Mesothelial cell of epicardium (in vitro differentiated cells): ENCODE data around the gene ZBTB40. TPM values are rescaled to one million over a fixed set of nuclear protein-coding genes. Genes with fewer than 3 reads are reported as not detected.

Experiments
- DNase-seq, 2 experiments: peaks; one replicate each; pipeline ENCODE4 v3.0.0; 2021; ENCODE audit warnings: low spot score in 2 of 2; ENCODE audit not compliant: unreplicated experiment in 2 of 2
- H3K27ac Mint-ChIP-seq: 2 replicates; pipeline ENCODE4 v1.8.0; 2021; ENCODE audit warnings: mixed read lengths
- H3K27me3 Mint-ChIP-seq: 2 replicates; pipeline ENCODE4 v1.8.0; 2021; ENCODE audit warnings: low read depth, mixed read lengths
- H3K36me3 Mint-ChIP-seq: 2 replicates; pipeline ENCODE4 v1.8.0; 2021; ENCODE audit warnings: mixed read lengths
- H3K4me1 Mint-ChIP-seq: 2 replicates; pipeline ENCODE4 v1.8.0; 2021; ENCODE audit warnings: mixed read lengths
- H3K4me3 Mint-ChIP-seq: 2 replicates; pipeline ENCODE4 v1.8.0; 2021; ENCODE audit warnings: mild to moderate bottlenecking, moderate library complexity, mixed read lengths
- H3K9me3 Mint-ChIP-seq: 2 replicates; pipeline ENCODE4 v1.8.0; 2021; ENCODE audit warnings: mixed read lengths
- CTCF ChIP-seq: fragments of 200-600 bp; sonication (generic); IDR thresholded peaks from one replicate; pipeline ENCODE4 v1.5.0; 2021; ENCODE audit warnings: antibody characterized with exemption; ENCODE audit not compliant: unreplicated experiment
- total RNA-seq: library from RNA; stranded (reverse); gene quantifications from 3 replicates; pipeline ENCODE4 v1.2.1, GENCODE V29; 2021

Gene ZBTB40
- total RNA-seq, 1 donor from 2014 or later = 24.8 TPM

DNA sequence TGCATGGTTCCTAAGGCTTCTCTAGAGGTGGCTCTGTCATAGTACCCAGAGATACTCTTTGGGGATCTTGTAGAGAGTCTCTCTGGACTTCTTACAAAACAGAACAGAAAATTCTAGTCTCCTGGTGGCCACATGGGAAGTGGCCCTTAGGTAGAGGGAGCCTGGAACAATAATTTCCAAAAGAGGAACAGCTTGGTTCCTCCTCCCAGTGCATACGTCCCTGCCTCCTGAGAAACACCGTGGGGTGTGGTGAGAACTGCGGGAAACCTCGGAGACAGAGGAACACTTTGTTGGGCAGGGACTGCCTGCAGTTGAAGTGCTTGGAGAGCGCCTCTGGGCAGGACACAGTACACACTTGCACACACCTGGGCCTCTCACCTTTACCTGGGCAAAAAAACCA lies 72.8 kb downstream of the ZBTB40 start:
- no peak for DNase-seq
- Mint-ChIP-seq H3K9me3 (no peaks in the 10 kb centered on the region), H3K4me3 (no peak overlapping the region), H3K36me3 (peaks cover 32% of the 10 kb centered on the region), H3K27ac (no peak overlapping the region), H3K4me1 (no peaks in the 10 kb centered on the region), H3K27me3 (no peaks in the 10 kb centered on the region)
- no peak for TF ChIP-seq CTCF

GRCh38 chr1:22525211-22525610 lies 73.6 kb downstream of the ZBTB40 start:
- H3K27ac Mint-ChIP-seq = no peak overlapping the region
- H3K9me3 Mint-ChIP-seq = no peaks in the 10 kb centered on the region
- H3K4me3 Mint-ChIP-seq = no peak overlapping the region
- TF ChIP-seq CTCF = no peak
- no peak for DNase-seq
- no peaks in the 10 kb centered on the region for H3K27me3 Mint-ChIP-seq
- peaks cover 29% of the 10 kb centered on the region for H3K36me3 Mint-ChIP-seq
- peaks cover 4% of the 10 kb centered on the region for H3K4me1 Mint-ChIP-seq

DNA sequence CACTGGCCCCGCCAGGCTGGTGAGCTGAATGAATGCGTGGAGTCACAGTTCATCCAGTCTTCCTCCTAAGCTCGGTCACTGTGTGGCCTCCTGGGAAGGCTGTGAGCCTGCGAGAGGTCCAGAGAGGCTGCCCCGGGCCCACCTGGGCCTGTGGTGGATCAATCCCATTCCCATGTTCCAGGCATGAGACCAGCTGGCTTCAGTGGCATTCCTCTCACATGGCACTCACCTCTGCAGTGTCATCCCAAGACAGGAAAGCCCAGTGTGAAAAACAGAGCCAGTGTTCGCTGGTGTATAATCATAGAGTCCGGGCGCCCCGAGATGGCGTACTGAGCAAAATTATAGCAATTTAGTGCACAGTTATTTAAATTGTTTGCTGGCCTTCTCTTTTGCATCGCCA lies 74.0 kb downstream of the ZBTB40 start:
- Mint-ChIP-seq H3K36me3 (peaks cover 25% of the 10 kb centered on the region), H3K27me3 (no peaks in the 10 kb centered on the region), H3K9me3 (no peaks in the 10 kb centered on the region), H3K4me1 (peaks cover 6% of the 10 kb centered on the region), H3K27ac (no peak overlapping the region), H3K4me3 (no peak overlapping the region)
- TF ChIP-seq CTCF = no peak
- DNase-seq = no peak

DNA sequence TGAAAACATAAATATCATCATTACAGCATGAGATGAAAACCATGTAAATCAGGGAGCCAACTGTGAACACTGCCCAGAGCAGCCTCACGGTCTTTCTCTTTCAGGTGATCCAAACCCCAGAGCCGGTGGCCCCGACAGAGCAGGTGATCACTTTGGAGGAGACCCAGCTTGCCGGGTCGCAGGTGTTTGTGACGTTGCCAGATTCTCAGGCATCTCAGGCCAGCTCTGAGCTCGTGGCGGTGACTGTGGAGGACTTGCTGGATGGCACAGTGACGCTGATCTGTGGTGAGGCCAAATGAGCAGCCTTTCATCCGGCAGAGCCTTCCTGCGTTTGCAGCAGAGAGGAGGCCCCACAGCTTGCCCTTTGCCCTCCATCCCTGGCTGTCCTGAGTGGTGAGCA lies 74.4 kb downstream of the ZBTB40 start:
- no peak for TF ChIP-seq CTCF
- Mint-ChIP-seq H3K4me3 (no peak overlapping the region), H3K36me3 (peaks cover 24% of the 10 kb centered on the region), H3K9me3 (no peaks in the 10 kb centered on the region), H3K4me1 (peaks cover 6% of the 10 kb centered on the region), H3K27me3 (no peaks in the 10 kb centered on the region), H3K27ac (no peak overlapping the region)
- no peak for DNase-seq

DNA sequence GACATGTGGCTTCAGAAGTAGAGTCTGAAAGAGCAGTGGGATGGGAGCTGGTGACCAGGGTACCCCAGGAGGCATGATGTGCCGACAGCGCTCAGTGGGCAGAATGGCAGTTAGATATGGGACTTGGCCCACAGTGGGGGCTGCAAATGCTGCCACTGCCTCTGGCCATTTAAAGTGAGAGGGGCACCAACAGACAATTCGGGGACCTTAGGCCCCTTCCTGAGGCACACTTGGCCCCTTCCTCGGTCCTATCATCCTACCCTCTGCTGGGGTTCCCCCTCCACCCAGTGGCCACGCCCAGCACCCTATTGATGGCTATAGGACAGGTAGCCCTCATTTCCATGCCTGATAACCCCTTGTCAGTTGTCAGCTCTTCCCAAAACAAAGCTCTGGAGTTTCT lies 75.0 kb downstream of the ZBTB40 start:
- Mint-ChIP-seq H3K9me3 (no peaks in the 10 kb centered on the region), H3K4me1 (peaks cover 6% of the 10 kb centered on the region), H3K36me3 (peaks cover 24% of the 10 kb centered on the region), H3K27me3 (no peaks in the 10 kb centered on the region), H3K4me3 (no peak overlapping the region), H3K27ac (no peak overlapping the region)
- DNase-seq = no peak
- TF ChIP-seq CTCF = no peak

GRCh38 chr1:22527122-22527521 lies 75.5 kb downstream of the ZBTB40 start:
- H3K27ac Mint-ChIP-seq = no peak overlapping the region
- H3K4me3 Mint-ChIP-seq = no peak overlapping the region
- peaks cover 21% of the 10 kb centered on the region for H3K36me3 Mint-ChIP-seq
- DNase-seq = no peak
- H3K9me3 Mint-ChIP-seq = no peaks in the 10 kb centered on the region
- TF ChIP-seq CTCF = peak; percentile 25
- H3K27me3 Mint-ChIP-seq = no peaks in the 10 kb centered on the region
- peaks cover 6% of the 10 kb centered on the region for H3K4me1 Mint-ChIP-seq
